ENCODE results near the gene AQP2.

Gene AQP2

DNA sequence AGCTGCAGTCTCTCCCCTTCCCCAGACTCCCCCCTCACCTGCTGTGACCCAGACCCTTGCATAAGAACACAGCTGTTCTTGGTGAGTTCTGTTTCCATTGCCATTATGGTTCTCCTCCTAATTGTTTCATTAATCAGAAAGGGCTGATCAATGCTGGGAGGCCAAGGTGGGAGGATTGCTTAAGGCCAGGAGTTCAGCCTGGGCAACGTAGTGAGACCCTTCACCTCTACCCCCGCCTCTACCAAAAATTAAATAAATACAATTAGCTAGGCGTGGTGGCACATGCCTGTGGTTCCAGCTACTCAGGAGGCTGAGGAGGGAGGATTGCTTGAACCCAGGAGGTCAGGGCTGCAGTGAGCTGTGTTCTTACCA, 29.6 kb upstream of the AQP2 start:
- H3K4me3 ChIP-seq (ENCODE audit: low read depth, low read length) = no peak overlapping the region
- TF ChIP-seq, protein P1, sequence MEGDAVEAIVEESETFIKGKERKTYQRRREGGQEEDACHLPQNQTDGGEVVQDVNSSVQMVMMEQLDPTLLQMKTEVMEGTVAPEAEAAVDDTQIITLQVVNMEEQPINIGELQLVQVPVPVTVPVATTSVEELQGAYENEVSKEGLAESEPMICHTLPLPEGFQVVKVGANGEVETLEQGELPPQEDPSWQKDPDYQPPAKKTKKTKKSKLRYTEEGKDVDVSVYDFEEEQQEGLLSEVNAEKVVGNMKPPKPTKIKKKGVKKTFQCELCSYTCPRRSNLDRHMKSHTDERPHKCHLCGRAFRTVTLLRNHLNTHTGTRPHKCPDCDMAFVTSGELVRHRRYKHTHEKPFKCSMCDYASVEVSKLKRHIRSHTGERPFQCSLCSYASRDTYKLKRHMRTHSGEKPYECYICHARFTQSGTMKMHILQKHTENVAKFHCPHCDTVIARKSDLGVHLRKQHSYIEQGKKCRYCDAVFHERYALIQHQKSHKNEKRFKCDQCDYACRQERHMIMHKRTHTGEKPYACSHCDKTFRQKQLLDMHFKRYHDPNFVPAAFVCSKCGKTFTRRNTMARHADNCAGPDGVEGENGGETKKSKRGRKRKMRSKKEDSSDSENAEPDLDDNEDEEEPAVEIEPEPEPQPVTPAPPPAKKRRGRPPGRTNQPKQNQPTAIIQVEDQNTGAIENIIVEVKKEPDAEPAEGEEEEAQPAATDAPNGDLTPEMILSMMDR (conservative IDR thresholded peaks at IDR 0.05; ENCODE audit: low read depth, low read length) = no peak
- DNase-seq (ENCODE audit: low read depth) = no peak

DNA sequence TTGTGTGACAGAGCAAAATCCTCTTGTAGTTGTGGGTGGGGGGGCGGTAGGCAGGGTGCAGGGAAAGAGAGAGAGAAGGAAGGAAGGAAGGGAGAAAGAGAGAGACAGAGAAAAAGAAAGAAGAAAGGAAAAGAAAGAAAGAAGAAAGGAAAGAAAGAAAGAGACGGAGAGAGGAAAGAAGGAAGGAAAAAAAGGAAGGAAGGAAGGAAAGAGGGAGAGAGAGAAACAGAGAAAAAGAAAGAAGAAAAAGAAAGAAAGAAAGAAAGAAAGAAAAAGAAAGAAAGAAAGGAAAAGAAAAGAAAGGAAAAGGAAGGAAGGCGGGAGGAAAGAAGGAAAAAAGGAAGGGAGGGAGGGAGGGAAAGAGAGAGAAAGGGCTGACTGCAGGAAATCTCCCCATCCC, 29.2 kb upstream of the AQP2 start:
- H3K4me3 ChIP-seq (ENCODE audit: low read depth, low read length) = no peak overlapping the region
- TF ChIP-seq, protein P1 (conservative IDR thresholded peaks at IDR 0.05; ENCODE audit: low read depth, low read length) = no peak
- no peak for DNase-seq (ENCODE audit: low read depth)

DNA sequence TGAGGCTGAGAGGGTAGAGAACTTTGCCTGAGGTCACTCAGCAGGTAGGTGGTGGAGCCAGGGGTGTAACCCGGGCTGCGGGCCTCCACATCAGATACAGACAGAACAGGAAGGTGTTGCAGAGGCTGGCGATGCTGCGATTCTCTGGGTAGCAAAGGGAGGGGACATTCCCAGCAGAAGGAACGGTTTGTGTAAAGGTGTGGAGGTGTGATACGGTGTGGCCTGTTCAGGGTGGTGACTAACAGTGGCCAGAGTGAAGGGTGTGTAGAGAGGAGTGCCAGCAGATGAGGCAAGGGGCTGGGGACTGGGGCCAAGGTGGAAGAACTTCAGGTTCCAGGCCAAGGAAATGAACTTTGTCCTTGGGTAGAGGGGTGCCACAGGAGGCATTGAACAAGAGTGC, 28.6 kb upstream of the AQP2 start:
- TF ChIP-seq, protein P1 (conservative IDR thresholded peaks at IDR 0.05; ENCODE audit: low read depth, low read length) = no peak
- H3K4me3 ChIP-seq (ENCODE audit: low read depth, low read length) = no peak overlapping the region
- no peak for DNase-seq (ENCODE audit: low read depth)

GRCh38 chr12:49922349-49923034, 28.0 kb upstream of the AQP2 start:
- TF ChIP-seq, protein P1 (conservative IDR thresholded peaks at IDR 0.05; ENCODE audit: low read depth, low read length) = no peak
- no peak overlapping the region for H3K4me3 ChIP-seq (ENCODE audit: low read depth, low read length)
- no peak for DNase-seq (ENCODE audit: low read depth)

DNA sequence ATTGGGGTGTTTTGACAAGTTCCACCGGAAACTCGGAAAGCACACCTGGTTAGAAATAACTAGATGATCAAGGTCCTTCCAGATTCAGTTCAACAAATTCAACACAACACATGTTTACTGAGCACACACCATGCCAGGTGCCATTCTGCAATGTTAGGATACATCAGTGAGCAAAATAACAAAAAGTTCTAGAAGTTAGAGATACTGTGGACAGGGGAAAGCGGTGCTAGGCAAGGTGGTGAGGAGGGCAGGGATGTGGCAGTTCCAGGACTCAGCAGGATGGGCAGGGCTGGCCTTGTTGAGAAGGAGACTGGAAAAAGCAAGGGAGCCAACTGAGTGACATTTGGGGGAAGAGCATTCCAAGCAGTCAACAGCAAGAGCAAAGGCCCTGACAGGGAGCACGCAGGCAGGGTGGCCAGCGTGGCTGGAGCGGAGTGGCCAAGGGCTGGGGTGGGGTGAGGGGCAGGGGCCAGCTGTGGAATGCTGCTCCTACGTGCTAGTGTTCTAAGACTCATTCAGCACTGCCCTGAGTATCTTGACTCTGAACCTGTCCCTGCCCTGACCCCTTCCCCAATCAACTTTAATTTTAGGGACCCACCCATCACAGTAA, 27.4 kb upstream of the AQP2 start:
- DNase-seq (ENCODE audit: low read depth) = no peak
- no peak overlapping the region for H3K4me3 ChIP-seq (ENCODE audit: low read depth, low read length)
- TF ChIP-seq, protein P1 (conservative IDR thresholded peaks at IDR 0.05; ENCODE audit: low read depth, low read length) = no peak

- TF ChIP-seq, protein P1 (conservative IDR thresholded peaks at IDR 0.05; ENCODE audit: low read depth, low read length) = no peak
- no peak overlapping the region for H3K4me3 ChIP-seq (ENCODE audit: low read depth, low read length)
- DNase-seq (ENCODE audit: low read depth) = no peak
These were observed 26.5 kb upstream of the AQP2 start for GRCh38 chr12:49923880-49924556.

Data from choroid plexus epithelial cell (primary cell).